Fibroblast of lung (primary cell): ENCODE data around the gene ARL16. TPM values are rescaled to one million over a fixed set of nuclear protein-coding genes. Genes with fewer than 3 reads are reported as not detected.

Experiments used
- DNase-seq, 2 donors: peaks; one replicate each; pipeline versions ENCODE4 v3.0.0 to v3.0.0-alpha.2; 2010; ENCODE audit warnings: low read depth in 2 of 2
- H2AFZ ChIP-seq: 2 replicates; pipeline ENCODE4 v1.5.1; 2012; ENCODE audit warnings: low read length, control low read depth, inconsistent platforms
- H3K27ac ChIP-seq: 2 replicates; pipeline ENCODE4 v1.5.1; 2011; ENCODE audit warnings: low read length, control low read depth; ENCODE audit not compliant: insufficient read depth
- H3K27me3 ChIP-seq: 2 replicates; pipeline ENCODE4 v1.5.1; 2011; ENCODE audit warnings: mild to moderate bottlenecking, low read length; ENCODE audit not compliant: control insufficient read depth, insufficient read depth
- H3K36me3 ChIP-seq: 2 replicates; pipeline ENCODE4 v1.5.1; 2011; ENCODE audit warnings: low read length; ENCODE audit not compliant: control insufficient read depth, insufficient read depth
- H3K4me1 ChIP-seq: 2 replicates; pipeline ENCODE4 v1.5.1; 2011; ENCODE audit warnings: low read length; ENCODE audit not compliant: control insufficient read depth, insufficient read depth; ENCODE audit errors: extremely low read depth
- H3K4me2 ChIP-seq: 2 replicates; pipeline ENCODE4 v1.5.1; 2011; ENCODE audit warnings: low read length, control low read depth; ENCODE audit not compliant: insufficient read depth; ENCODE audit errors: extremely low read depth
- H3K4me3 ChIP-seq, 4 experiments: fragments of 200-600 bp in 1 of 4; sonication (generic) in 1 of 4; replicated peaks in 1 of 4; 2 replicates each; pipeline ENCODE4 v1.5.1; 2011 to 2016; ENCODE audit warnings: low read length in 4 of 4, low read depth in 3 of 4, mild to moderate bottlenecking in 3 of 4, control low read depth in 2 of 4, inconsistent platforms in 1 of 4, mixed read lengths in 1 of 4; ENCODE audit not compliant: insufficient read depth in 1 of 4; ENCODE audit errors: control extremely low read depth in 1 of 4
- H3K79me2 ChIP-seq: 2 replicates; pipeline ENCODE4 v1.5.1; 2012; ENCODE audit warnings: mild to moderate bottlenecking, low read length, inconsistent platforms; ENCODE audit not compliant: control insufficient read depth, insufficient read depth
- H3K9ac ChIP-seq: 2 replicates; pipeline ENCODE4 v1.5.1; 2011; ENCODE audit warnings: mild to moderate bottlenecking, low read length, control low read depth; ENCODE audit not compliant: insufficient read depth
- H3K9me3 ChIP-seq: 2 replicates; pipeline ENCODE4 v1.5.1; 2012; ENCODE audit warnings: low read depth, low read length; ENCODE audit not compliant: control insufficient read depth, insufficient read depth
- H4K20me1 ChIP-seq: 2 replicates; pipeline ENCODE4 v1.5.1; 2011; ENCODE audit warnings: low read length; ENCODE audit not compliant: control insufficient read depth, insufficient read depth; ENCODE audit errors: extremely low read depth
- EZH2 ChIP-seq: IDR thresholded peaks from 2 replicates; pipeline ENCODE4 v1.5.1; 2012; ENCODE audit warnings: low read length, control low read depth, mild to moderate bottlenecking; ENCODE audit errors: missing control alignments
- polyA plus RNA-seq, 2 donors: library from polyadenylated mRNA; depleted of rRNA in 1 of 2; stranded (reverse) in 1 of 2; unstranded in 1 of 2; fragments of >200 nt; gene quantifications; 2 replicates each; pipeline ENCODE4 v1.2.1, GENCODE V29; 2011 to 2012; ENCODE audit warnings: missing spikeins in 1 of 2
- total RNA-seq: library from RNA; depleted of rRNA; stranded (reverse); fragments of >200 nt; gene quantifications from 2 replicates; pipeline ENCODE4 v1.2.1, GENCODE V29; 2014
- TF ChIP-seq, protein P1 (sequence below), 2 donors: IDR thresholded peaks in 1 of 2; conservative IDR thresholded peaks in 1 of 2; 1 replicate in 1 of 2; 2 replicates in 1 of 2; pipeline ENCODE4 v1.5.1; 2011 to 2012; ENCODE audit warnings: low read length in 2 of 2, control low read depth in 1 of 2, inconsistent platforms in 1 of 2, low read depth in 1 of 2, mild to moderate bottlenecking in 1 of 2

ARL16 gene
- total and polyA plus RNA-seq, 2 donors (not counting 1 experiment from before 2014, with no cell fraction given): 28.1 to 35.8 TPM

DNA sequence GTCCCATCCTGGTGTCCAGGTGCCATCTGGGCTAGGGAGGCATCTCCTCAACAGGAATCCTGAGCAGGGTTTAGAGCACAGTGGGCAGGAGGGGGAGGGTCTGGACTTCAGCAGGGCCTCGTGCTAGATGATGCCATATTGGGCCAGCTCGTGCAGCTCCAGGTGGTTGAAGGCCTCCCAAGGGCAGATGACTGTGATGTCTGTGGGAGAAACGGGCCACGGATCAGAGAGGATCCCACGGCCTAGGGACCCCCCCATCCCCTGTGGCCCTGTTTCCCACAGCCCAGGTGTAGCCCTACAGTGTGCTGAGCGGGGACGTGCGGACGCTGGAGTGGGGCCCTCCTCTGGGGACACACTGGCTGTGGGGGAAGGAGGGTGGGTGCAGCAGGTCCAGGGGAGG, 32.6 kb downstream of the ARL16 start:
- peaks cover 22% of the 10 kb centered on the region for H3K27me3 ChIP-seq
- no peak overlapping the region for H3K9ac ChIP-seq
- no peak for DNase-seq
- no peaks in the 10 kb centered on the region for H3K36me3 ChIP-seq
- H3K79me2 ChIP-seq: no peaks in the 10 kb centered on the region
- no peak overlapping the region for H2AFZ ChIP-seq
- no peaks in the 10 kb centered on the region for H3K9me3 ChIP-seq
- no peak overlapping the region for H3K4me2 ChIP-seq
- peaks cover 5% of the 10 kb centered on the region for H3K4me1 ChIP-seq
- H3K27ac ChIP-seq: no peak overlapping the region
- TF ChIP-seq, protein P1, sequence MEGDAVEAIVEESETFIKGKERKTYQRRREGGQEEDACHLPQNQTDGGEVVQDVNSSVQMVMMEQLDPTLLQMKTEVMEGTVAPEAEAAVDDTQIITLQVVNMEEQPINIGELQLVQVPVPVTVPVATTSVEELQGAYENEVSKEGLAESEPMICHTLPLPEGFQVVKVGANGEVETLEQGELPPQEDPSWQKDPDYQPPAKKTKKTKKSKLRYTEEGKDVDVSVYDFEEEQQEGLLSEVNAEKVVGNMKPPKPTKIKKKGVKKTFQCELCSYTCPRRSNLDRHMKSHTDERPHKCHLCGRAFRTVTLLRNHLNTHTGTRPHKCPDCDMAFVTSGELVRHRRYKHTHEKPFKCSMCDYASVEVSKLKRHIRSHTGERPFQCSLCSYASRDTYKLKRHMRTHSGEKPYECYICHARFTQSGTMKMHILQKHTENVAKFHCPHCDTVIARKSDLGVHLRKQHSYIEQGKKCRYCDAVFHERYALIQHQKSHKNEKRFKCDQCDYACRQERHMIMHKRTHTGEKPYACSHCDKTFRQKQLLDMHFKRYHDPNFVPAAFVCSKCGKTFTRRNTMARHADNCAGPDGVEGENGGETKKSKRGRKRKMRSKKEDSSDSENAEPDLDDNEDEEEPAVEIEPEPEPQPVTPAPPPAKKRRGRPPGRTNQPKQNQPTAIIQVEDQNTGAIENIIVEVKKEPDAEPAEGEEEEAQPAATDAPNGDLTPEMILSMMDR (conservative IDR thresholded peaks at IDR 0.05 in 1 of 2, IDR thresholded peaks at IDR 0.05 in 1 of 2; ENCODE audit: low read depth in 1 of 2, low read length in 2 of 2): no peak
- TF ChIP-seq EZH2: no peak
- no peaks in the 10 kb centered on the region for H4K20me1 ChIP-seq
- no peak overlapping the region for H3K4me3 ChIP-seq

- TF ChIP-seq, protein P1 (conservative IDR thresholded peaks at IDR 0.05 in 1 of 2, IDR thresholded peaks at IDR 0.05 in 1 of 2; ENCODE audit: low read depth in 1 of 2, low read length in 2 of 2): no peak
- peak; percentile 11 for TF ChIP-seq EZH2
- Histone ChIP-seq H3K9ac (no peak overlapping the region), H2AFZ (no peak overlapping the region), H3K36me3 (no peaks in the 10 kb centered on the region), H3K4me3 (no peak overlapping the region), H3K79me2 (no peaks in the 10 kb centered on the region), H3K4me2 (no peak overlapping the region), H3K4me1 (peaks cover 5% of the 10 kb centered on the region), H4K20me1 (no peaks in the 10 kb centered on the region), H3K27me3 (peaks cover 22% of the 10 kb centered on the region), H3K27ac (no peak overlapping the region), H3K9me3 (no peaks in the 10 kb centered on the region)
- DNase-seq: no peak
Measured at GRCh38 chr17:81648707-81649085, 34.9 kb downstream of the ARL16 start.

- Histone ChIP-seq H3K4me2 (peak overlapping the region; percentile 44), H3K27me3 (peaks cover 22% of the 10 kb centered on the region), H2AFZ (no peak overlapping the region), H3K27ac (no peak overlapping the region), H3K4me1 (peaks cover 5% of the 10 kb centered on the region), H3K79me2 (no peaks in the 10 kb centered on the region), H3K4me3 (peak overlapping the region in 1 of 4 experiments; percentile 20), H4K20me1 (no peaks in the 10 kb centered on the region), H3K36me3 (no peaks in the 10 kb centered on the region), H3K9ac (no peak overlapping the region), H3K9me3 (no peaks in the 10 kb centered on the region)
- peak; percentile 52 for TF ChIP-seq EZH2
- TF ChIP-seq, protein P1 (conservative IDR thresholded peaks at IDR 0.05 in 1 of 2, IDR thresholded peaks at IDR 0.05 in 1 of 2; ENCODE audit: low read depth in 1 of 2, low read length in 2 of 2): no peak
- no peak for DNase-seq
Measured at GRCh38 chr17:81648013-81648706, 35.4 kb downstream of the ARL16 start.
